Measurements from ENCODE around the gene AHDC1.

- TF ChIP-seq POLR2A (IDR thresholded peaks at IDR 0.05): peak; percentile 85 to 95
- TF ChIP-seq CTCF (IDR thresholded peaks at IDR 0.05): no peak
Observed at GRCh38 chr1:27489973-27490741, 113.8 kb downstream of the AHDC1 start, which contains the start of gene WASF2.

All from sigmoid colon (tissue), 3 donors.